Loucy (cell line): ENCODE measurements around the gene CSH2.

Source experiments
- H2AFZ ChIP-seq: fragments of 200-600 bp; sonication (generic); 2 replicates; pipeline ENCODE4 v1.6.0; 2016; ENCODE audit warnings: antibody characterized with exemption, mild to moderate bottlenecking, low read length, moderate library complexity
- H3F3A ChIP-seq: fragments of 200-600 bp; 2 replicates; pipeline ENCODE4 v1.6.0; 2016; ENCODE audit warnings: antibody characterized with exemption, low read depth, mild to moderate bottlenecking
- H3K27me3 ChIP-seq: fragments of 200-600 bp; sonication (generic); 2 replicates; pipeline ENCODE4 v1.6.1; 2014; ENCODE audit warnings: low read length, mild to moderate bottlenecking; ENCODE audit not compliant: insufficient read depth, poor library complexity, severe bottlenecking
- H3K36me3 ChIP-seq: fragments of 200-600 bp; sonication (generic); 2 replicates; pipeline ENCODE4 v1.6.1; 2016; ENCODE audit warnings: low read length; ENCODE audit not compliant: insufficient read depth
- H3K4me1 ChIP-seq: fragments of 200-600 bp; sonication (generic); 2 replicates; pipeline ENCODE4 v1.5.1; 2014; ENCODE audit warnings: low read length, mild to moderate bottlenecking; ENCODE audit not compliant: insufficient read depth, poor library complexity, severe bottlenecking
- H3K4me2 ChIP-seq: fragments of 200-600 bp; sonication (generic); 2 replicates; pipeline ENCODE4 v1.6.0; 2014; ENCODE audit warnings: antibody characterized with exemption, low read length, low read depth, mild to moderate bottlenecking; ENCODE audit not compliant: poor library complexity, severe bottlenecking
- H3K4me3 ChIP-seq: fragments of 200-600 bp; sonication (generic); 2 replicates; pipeline ENCODE4 v1.5.1; 2014; ENCODE audit warnings: low read length, mild to moderate bottlenecking, mixed read lengths; ENCODE audit not compliant: poor library complexity, severe bottlenecking
- H3K79me2 ChIP-seq: fragments of 200-600 bp; sonication (generic); 2 replicates; pipeline ENCODE4 v1.6.1; 2014; ENCODE audit warnings: low read length; ENCODE audit not compliant: insufficient read depth
- H3K9ac ChIP-seq: fragments of 200-600 bp; sonication (generic); 2 replicates; pipeline ENCODE4 v1.6.0; 2014; ENCODE audit warnings: mild to moderate bottlenecking, low read depth, low read length, moderate library complexity; ENCODE audit not compliant: poor library complexity, severe bottlenecking
- H3K9me2 ChIP-seq: fragments of 200-600 bp; sonication (generic); replicated peaks from 2 replicates; pipeline ENCODE4 v1.6.1; 2016; ENCODE audit warnings: low read depth, low read length, mixed read lengths
- H3K9me3 ChIP-seq: fragments of 200-600 bp; sonication (generic); 2 replicates; pipeline ENCODE4 v1.6.1; 2014; ENCODE audit warnings: mild to moderate bottlenecking, antibody characterized with exemption, low read length, low read depth; ENCODE audit not compliant: insufficient read depth
- H4K20me1 ChIP-seq: fragments of 200-600 bp; sonication (generic); 2 replicates; pipeline ENCODE4 v1.6.0; 2014; ENCODE audit warnings: antibody characterized with exemption, low read length, mild to moderate bottlenecking; ENCODE audit not compliant: insufficient read depth, poor library complexity, severe bottlenecking
- EZH2phosphoT487 ChIP-seq: fragments of 200-600 bp; IDR thresholded peaks from 2 replicates; pipeline ENCODE4 v1.6.1; 2018; ENCODE audit warnings: antibody characterized with exemption, mild to moderate bottlenecking, moderate library complexity, borderline replicate concordance
- TF ChIP-seq, protein P1 (sequence below): fragments of 200-600 bp; sonication (generic); conservative IDR thresholded peaks from 2 replicates; pipeline ENCODE4 v1.5.1; 2014; ENCODE audit warnings: mild to moderate bottlenecking, antibody characterized with exemption, low read length

CSH2 gene

DNA sequence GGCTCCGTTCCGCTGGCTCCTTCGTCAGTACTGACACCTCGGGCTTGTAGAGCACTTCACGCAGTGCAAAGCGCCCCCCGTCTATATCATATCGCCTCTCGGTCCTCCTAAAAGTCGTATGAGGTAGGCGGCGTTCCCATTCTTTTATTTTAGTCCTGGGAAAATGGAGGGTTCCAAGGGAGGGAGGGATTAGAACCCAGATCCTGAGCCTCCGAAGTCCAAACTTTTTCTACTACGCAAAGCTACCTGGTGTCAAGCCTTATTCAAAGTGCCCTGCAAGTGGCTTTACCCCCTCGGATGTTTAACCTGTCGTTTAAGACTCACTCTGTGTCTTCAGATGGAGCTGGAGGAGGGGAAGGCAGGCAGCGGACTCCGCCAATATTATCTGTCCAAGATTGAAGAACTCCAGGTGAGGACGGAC is 45.7 kb downstream of the CSH2 start:
- Histone ChIP-seq H3K4me3 (peak overlapping the region; percentile 87), H4K20me1 (peaks cover 36% of the 10 kb centered on the region), H3K4me1 (peaks cover 71% of the 10 kb centered on the region), H3K4me2 (peak overlapping the region; percentile 82), H3F3A (no peaks in the 10 kb centered on the region; the same call in 1 of the 2 replicates), H3K36me3 (peaks cover 58% of the 10 kb centered on the region), H3K9me2 (no peaks in the 10 kb centered on the region), H3K79me2 (peaks cover 92% of the 10 kb centered on the region), H3K9me3 (no peaks in the 10 kb centered on the region), H3K27me3 (no peaks in the 10 kb centered on the region), H2AFZ (peak overlapping the region; percentile 98), H3K9ac (peak overlapping the region; percentile 89)
- TF ChIP-seq, protein P1, sequence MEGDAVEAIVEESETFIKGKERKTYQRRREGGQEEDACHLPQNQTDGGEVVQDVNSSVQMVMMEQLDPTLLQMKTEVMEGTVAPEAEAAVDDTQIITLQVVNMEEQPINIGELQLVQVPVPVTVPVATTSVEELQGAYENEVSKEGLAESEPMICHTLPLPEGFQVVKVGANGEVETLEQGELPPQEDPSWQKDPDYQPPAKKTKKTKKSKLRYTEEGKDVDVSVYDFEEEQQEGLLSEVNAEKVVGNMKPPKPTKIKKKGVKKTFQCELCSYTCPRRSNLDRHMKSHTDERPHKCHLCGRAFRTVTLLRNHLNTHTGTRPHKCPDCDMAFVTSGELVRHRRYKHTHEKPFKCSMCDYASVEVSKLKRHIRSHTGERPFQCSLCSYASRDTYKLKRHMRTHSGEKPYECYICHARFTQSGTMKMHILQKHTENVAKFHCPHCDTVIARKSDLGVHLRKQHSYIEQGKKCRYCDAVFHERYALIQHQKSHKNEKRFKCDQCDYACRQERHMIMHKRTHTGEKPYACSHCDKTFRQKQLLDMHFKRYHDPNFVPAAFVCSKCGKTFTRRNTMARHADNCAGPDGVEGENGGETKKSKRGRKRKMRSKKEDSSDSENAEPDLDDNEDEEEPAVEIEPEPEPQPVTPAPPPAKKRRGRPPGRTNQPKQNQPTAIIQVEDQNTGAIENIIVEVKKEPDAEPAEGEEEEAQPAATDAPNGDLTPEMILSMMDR, result no peak
- TF ChIP-seq EZH2phosphoT487, result no peak

DNA sequence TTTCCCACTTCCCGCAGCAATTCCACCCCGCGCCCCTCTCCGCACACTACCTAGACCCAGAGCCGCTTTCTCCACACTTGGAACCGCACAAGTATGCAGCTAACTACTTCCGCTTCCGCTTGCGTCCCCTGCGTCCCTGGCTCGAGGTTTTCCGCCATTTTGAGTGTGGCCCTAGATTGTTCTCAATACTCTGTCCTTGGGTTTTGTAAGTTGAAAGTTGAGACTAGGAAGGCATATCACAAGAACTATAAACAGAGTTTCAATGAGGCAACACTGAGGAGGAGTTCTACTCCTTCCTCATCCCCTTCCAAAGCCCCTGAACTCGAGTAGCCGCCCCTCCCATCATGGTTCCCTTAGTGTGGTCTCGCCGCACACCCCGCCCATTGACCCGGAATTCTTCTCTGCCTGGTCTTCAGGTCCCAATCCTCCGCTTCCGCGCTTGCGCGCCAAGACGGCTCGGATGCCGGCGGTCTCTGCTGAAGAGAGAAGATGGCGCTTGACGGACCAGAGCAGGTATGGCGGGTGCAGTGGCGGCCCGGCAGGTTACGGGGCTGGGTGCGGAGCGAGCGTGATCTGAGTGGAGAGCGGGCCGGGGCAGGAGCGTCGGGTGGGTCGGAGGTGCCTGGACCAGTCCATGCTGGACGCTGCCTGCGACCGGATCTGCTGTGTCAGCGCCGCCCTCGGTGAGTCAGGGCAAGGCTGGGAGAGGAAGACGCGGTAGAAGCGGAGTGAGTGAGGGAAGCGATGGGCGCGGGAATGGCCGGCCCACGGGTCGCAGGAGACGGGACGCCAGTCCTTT is 46.3 kb downstream of the CSH2 start, which contains the start of the genes FTSJ3 and PSMC5:
TSS of gene FTSJ3 (minus strand) at position 662 of the 799 bp plus-strand sequence. CDS start 761 bp downstream, outside the sequence.
TSS of gene PSMC5 (plus strand) at position 430 of the 799 bp plus-strand sequence. CDS start at position 490, 60 bp downstream.
- H3K36me3 ChIP-seq, result peaks cover 58% of the 10 kb centered on the region
- no peaks in the 10 kb centered on the region for H3K9me3 ChIP-seq
- no peaks in the 10 kb centered on the region for H3K9me2 ChIP-seq
- H2AFZ ChIP-seq, result peak within 1 kb of the TSS; percentile 98
- H3K4me3 ChIP-seq, result peak within 1 kb of the TSS; percentile 87
- H4K20me1 ChIP-seq, result peaks cover 36% of the 10 kb centered on the region
- H3K27me3 ChIP-seq, result no peaks in the 10 kb centered on the region
- TF ChIP-seq EZH2phosphoT487, result no peak
- TF ChIP-seq, protein P1, result peak; percentile 61
- H3K4me2 ChIP-seq, result peak within 1 kb of the TSS; percentile 82
- no peaks in the 10 kb centered on the region; the same call in 1 of the 2 replicates for H3F3A ChIP-seq
- peaks cover 75% of the 10 kb centered on the region for H3K4me1 ChIP-seq
- H3K79me2 ChIP-seq, result peaks cover 92% of the 10 kb centered on the region
- peak within 1 kb of the TSS; percentile 89 for H3K9ac ChIP-seq

DNA sequence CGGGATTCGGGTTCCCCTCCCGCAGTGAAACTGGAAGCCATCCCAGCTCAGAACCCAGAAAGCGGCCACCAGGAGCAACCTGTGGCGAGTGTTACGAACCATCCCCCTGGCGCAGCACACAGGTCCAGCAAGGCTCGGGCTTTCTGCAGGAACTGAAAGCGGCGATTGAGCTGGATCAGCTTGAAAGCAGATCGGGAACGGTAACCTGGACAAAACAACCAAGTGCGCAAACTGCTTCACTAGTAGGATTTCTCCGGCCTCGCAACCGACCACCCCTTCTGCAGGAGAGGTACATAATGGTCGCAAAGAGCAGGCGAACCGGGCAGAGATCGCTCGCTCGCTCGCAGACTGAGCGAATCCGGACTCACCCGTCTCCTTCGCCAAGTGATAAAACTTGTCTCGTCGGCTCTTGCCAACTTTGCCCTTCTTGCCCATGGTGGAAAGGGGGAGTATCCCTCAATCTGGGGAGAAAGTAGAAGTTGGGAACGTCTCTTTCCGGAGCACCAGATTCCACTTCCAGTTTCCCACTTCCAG is 46.9 kb downstream of the CSH2 start:
- Histone ChIP-seq H3K4me2 (peak overlapping the region; percentile 82), H2AFZ (peak overlapping the region; percentile 98), H3K4me3 (peak overlapping the region; percentile 87), H3K9me3 (no peaks in the 10 kb centered on the region), H3K36me3 (peaks cover 58% of the 10 kb centered on the region), H3K79me2 (peaks cover 92% of the 10 kb centered on the region), H3K9ac (peak overlapping the region; percentile 89), H3K9me2 (no peaks in the 10 kb centered on the region), H3F3A (no peaks in the 10 kb centered on the region; the same call in 1 of the 2 replicates), H3K4me1 (peaks cover 70% of the 10 kb centered on the region), H4K20me1 (peaks cover 36% of the 10 kb centered on the region), H3K27me3 (no peaks in the 10 kb centered on the region)
- no peak for TF ChIP-seq EZH2phosphoT487
- TF ChIP-seq, protein P1, result no peak
